ENCODE results near the gene NODAL.

NODAL gene

GRCh38 chr10:70455213-70455630 is 13.7 kb upstream of the NODAL start:
- no peak for TF ChIP-seq CTCF (IDR thresholded peaks at IDR 0.05; ENCODE audit: control insufficient read depth, extremely low read depth, insufficient read depth)
- no peak for DNase-seq (ENCODE audit: low read depth)
- no peak overlapping the region for H3K4me3 ChIP-seq (ENCODE audit: low read depth, low read length)

GRCh38 chr10:70448236-70448635 is 6.8 kb upstream of the NODAL start:
- peak; percentile 47 for DNase-seq (ENCODE audit: low read depth)
- no peak overlapping the region for H3K4me3 ChIP-seq (ENCODE audit: low read depth, low read length)
- TF ChIP-seq CTCF (IDR thresholded peaks at IDR 0.05; ENCODE audit: control insufficient read depth, extremely low read depth, insufficient read depth), result no peak

DNA sequence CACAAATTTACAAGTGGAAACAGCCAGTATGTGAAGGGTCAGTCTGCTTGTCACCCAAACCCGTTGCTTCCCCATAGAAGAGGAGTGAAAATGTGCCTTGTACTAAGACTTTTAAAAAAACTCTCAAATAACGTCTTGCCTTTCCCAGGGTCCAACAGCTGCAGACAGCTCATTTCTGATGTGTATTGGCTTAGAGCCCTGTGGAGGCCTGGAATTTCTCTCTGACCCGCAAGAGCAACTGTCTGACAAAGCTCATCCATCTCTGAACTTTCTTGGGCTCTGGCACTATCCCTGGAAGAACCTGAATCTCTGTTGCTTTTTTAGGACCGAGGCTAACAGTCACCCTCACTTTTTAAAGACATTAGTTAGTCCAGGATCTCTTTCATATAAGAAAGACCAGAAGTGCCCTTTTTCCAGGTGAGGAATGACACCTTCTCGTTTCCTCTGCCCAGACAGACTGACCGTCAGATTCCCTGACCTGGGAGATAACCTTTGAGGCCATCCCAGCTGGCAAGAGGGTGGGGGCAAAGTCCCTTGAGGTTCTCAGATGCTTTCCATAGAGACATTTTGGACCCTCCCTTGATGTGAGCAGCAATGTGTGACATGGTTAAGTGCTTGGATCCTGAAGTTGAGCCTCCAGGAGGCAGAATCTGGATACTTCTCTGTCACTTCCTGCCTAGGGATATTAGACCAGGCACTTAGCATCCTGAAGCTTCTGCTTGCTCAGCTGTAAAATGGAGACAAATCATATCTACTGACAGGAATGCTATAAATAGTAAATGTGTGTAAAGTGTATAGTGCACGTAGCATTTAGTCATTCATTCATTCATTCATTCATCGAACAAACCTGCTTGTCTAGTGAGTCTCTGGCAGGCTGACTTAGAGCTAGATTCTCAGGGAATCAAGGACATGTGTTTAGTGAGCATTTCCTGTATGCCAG is 4.5 kb upstream of the NODAL start:
- no peak for TF ChIP-seq CTCF (IDR thresholded peaks at IDR 0.05; ENCODE audit: control insufficient read depth, extremely low read depth, insufficient read depth)
- DNase-seq (ENCODE audit: low read depth), result no peak
- H3K4me3 ChIP-seq (ENCODE audit: low read depth, low read length), result no peak overlapping the region

- H3K4me3 ChIP-seq (ENCODE audit: low read depth, low read length), result no peak overlapping the region
These were observed 3.3 kb upstream of the NODAL start for GRCh38 chr10:70444744-70445143.

DNA sequence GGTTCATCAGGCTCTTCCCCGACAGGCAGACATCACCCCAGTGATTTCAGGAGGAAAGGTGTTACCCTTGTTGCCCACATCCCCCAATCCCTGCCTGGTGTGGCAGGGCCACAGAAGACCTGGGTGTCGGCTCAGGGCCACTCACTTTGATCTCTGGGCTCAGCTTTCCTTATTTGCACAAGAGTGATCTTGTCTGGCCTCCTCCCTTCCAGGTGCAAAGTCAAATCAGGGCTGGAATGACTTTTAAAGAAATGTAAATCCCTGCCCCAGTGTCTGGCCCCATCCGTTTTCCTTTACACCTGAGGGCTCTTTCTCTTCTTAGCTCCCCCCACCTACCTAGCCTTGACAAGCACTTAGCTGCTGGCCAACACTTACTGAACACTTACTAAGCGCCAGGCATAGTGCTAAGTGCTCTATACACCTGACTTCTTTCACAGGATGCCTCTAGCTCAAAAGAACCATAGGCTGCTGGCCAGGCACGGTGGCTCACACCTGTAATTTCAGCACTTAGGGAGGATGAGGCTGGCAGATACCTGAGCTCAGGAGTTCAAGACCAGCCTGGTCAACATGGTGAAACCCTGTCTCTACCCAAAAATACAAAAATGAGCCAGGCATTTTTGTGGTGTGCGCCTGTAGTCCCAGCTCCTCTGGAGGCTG is 979 bp upstream of the NODAL start:
- H3K4me3 ChIP-seq (ENCODE audit: low read depth, low read length), result no peak overlapping the region
- TF ChIP-seq CTCF (IDR thresholded peaks at IDR 0.05; ENCODE audit: control insufficient read depth, extremely low read depth, insufficient read depth), result no peak
- DNase-seq (ENCODE audit: low read depth), result no peak

More at GRCh38 chr10:70444744-70445143, 3.3 kb upstream of the NODAL start:
- no peak for DNase-seq (ENCODE audit: low read depth)
- TF ChIP-seq CTCF (IDR thresholded peaks at IDR 0.05; ENCODE audit: control insufficient read depth, extremely low read depth, insufficient read depth), result no peak

- no peak for DNase-seq (ENCODE audit: low read depth)
- H3K4me3 ChIP-seq (ENCODE audit: low read depth, low read length), result no peak overlapping the region
- TF ChIP-seq CTCF (IDR thresholded peaks at IDR 0.05; ENCODE audit: control insufficient read depth, extremely low read depth, insufficient read depth), result no peak
These were observed 421 bp upstream of the NODAL start for GRCh38 chr10:70441895-70442309.
